Effector CD8-positive, alpha-beta T cell (primary cell): ENCODE measurements around the gene WWOX.

Experiments
- DNase-seq: peaks from one replicate; lab custom pipeline; 2025; lab: John Stamatoyannopoulos, UW

The WWOX gene

GRCh38 chr16:78469787-78470186 lies 370.3 kb downstream of the WWOX start:
- DNase-seq: no peak

- no peak for DNase-seq
These were observed 373.7 kb downstream of the WWOX start for GRCh38 chr16:78473031-78473699.

- DNase-seq: no peak
These were observed 375.3 kb downstream of the WWOX start for GRCh38 chr16:78474762-78475161.

GRCh38 chr16:78476615-78477014 lies 377.2 kb downstream of the WWOX start:
- no peak for DNase-seq

GRCh38 chr16:78478267-78478861 lies 378.9 kb downstream of the WWOX start:
- no peak for DNase-seq

- DNase-seq: no peak
These were observed 380.3 kb downstream of the WWOX start for GRCh38 chr16:78479723-78480122.

GRCh38 chr16:78480588-78480987 lies 381.1 kb downstream of the WWOX start:
- no peak for DNase-seq

GRCh38 chr16:78483124-78483992 lies 383.9 kb downstream of the WWOX start:
- no peak for DNase-seq

- DNase-seq: no peak
These were observed 385.1 kb downstream of the WWOX start for GRCh38 chr16:78484509-78485058.

GRCh38 chr16:78485188-78485916 lies 385.9 kb downstream of the WWOX start:
- no peak for DNase-seq

- DNase-seq: no peak
These were observed 386.4 kb downstream of the WWOX start for GRCh38 chr16:78485917-78486257.

GRCh38 chr16:78487471-78487870 lies 388.0 kb downstream of the WWOX start:
- DNase-seq: no peak

- DNase-seq: no peak
These were observed 389.6 kb downstream of the WWOX start for GRCh38 chr16:78489072-78489471.

GRCh38 chr16:78489631-78490030 lies 390.2 kb downstream of the WWOX start:
- no peak for DNase-seq

GRCh38 chr16:78490431-78490830 lies 391.0 kb downstream of the WWOX start:
- no peak for DNase-seq

- no peak for DNase-seq
These were observed 391.4 kb downstream of the WWOX start for GRCh38 chr16:78490847-78491246.

GRCh38 chr16:78493573-78493972 lies 394.1 kb downstream of the WWOX start:
- DNase-seq: no peak

- DNase-seq: no peak
These were observed 394.7 kb downstream of the WWOX start for GRCh38 chr16:78494105-78494504.

GRCh38 chr16:78494674-78495073 lies 395.2 kb downstream of the WWOX start:
- no peak for DNase-seq

- DNase-seq: no peak
These were observed 396.7 kb downstream of the WWOX start for GRCh38 chr16:78496189-78496588.

- no peak for DNase-seq
These were observed 399.9 kb downstream of the WWOX start for GRCh38 chr16:78499399-78499798.

- DNase-seq: no peak
These were observed 401.3 kb downstream of the WWOX start for GRCh38 chr16:78500659-78501270.
